Measurements from ENCODE around the gene TBX10.
A peak's percentile ranks its signal among the peaks of the same experiment; 100 is the strongest.

The TBX10 gene

GRCh38 chr11:67667490-67668191 is 28.1 kb upstream of the TBX10 start:
- Histone ChIP-seq H3K79me2 (no peaks in the 10 kb centered on the region), H3K36me3 (ENCODE audit: control insufficient read depth, insufficient read depth, low read length) (no peaks in the 10 kb centered on the region), H3K4me3 (ENCODE audit: low read depth, low read length) (no peak overlapping the region), H3K27ac (no peak overlapping the region), H3K9me3 (ENCODE audit: control insufficient read depth, low read length) (no peaks in the 10 kb centered on the region), H2AFZ (no peak overlapping the region), H3K9ac (no peak overlapping the region), H3K4me1 (no peaks in the 10 kb centered on the region), H3K4me2 (ENCODE audit: low read length) (no peak overlapping the region), H3K27me3 (ENCODE audit: control insufficient read depth, insufficient read depth, low read length) (no peaks in the 10 kb centered on the region)
- TF ChIP-seq, protein P1, sequence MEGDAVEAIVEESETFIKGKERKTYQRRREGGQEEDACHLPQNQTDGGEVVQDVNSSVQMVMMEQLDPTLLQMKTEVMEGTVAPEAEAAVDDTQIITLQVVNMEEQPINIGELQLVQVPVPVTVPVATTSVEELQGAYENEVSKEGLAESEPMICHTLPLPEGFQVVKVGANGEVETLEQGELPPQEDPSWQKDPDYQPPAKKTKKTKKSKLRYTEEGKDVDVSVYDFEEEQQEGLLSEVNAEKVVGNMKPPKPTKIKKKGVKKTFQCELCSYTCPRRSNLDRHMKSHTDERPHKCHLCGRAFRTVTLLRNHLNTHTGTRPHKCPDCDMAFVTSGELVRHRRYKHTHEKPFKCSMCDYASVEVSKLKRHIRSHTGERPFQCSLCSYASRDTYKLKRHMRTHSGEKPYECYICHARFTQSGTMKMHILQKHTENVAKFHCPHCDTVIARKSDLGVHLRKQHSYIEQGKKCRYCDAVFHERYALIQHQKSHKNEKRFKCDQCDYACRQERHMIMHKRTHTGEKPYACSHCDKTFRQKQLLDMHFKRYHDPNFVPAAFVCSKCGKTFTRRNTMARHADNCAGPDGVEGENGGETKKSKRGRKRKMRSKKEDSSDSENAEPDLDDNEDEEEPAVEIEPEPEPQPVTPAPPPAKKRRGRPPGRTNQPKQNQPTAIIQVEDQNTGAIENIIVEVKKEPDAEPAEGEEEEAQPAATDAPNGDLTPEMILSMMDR (IDR thresholded peaks at IDR 0.05), result no peak

GRCh38 chr11:67666676-67667489 is 27.3 kb upstream of the TBX10 start:
- Histone ChIP-seq H3K36me3 (ENCODE audit: control insufficient read depth, insufficient read depth, low read length) (no peaks in the 10 kb centered on the region), H3K4me2 (ENCODE audit: low read length) (no peak overlapping the region), H2AFZ (no peak overlapping the region), H3K27ac (no peak overlapping the region), H3K4me3 (ENCODE audit: low read depth, low read length) (no peak overlapping the region), H3K27me3 (ENCODE audit: control insufficient read depth, insufficient read depth, low read length) (no peaks in the 10 kb centered on the region), H3K4me1 (no peaks in the 10 kb centered on the region), H3K79me2 (no peaks in the 10 kb centered on the region), H3K9ac (no peak overlapping the region), H3K9me3 (ENCODE audit: control insufficient read depth, low read length) (no peaks in the 10 kb centered on the region)
- TF ChIP-seq, protein P1 (IDR thresholded peaks at IDR 0.05), result no peak

DNA sequence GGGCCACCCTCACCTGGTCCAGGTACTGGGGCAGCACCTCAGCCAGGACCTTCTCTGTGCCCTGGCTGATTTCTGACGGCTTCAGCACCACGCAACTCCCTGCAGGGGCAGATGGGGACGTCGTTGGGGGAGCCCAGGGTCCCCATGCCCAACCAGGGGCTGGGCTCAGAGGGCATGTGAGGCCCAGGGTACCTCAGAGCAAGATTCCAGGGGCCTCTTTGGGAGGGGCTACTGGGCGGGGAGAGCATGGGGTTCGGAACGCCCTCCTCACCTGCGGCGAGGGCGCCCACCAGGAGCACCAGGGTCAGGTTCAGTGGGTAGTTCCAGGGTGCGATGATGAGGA is 26.7 kb upstream of the TBX10 start:
- Histone ChIP-seq H3K4me2 (ENCODE audit: low read length) (no peak overlapping the region), H3K4me1 (no peaks in the 10 kb centered on the region), H3K9ac (no peak overlapping the region), H2AFZ (no peak overlapping the region), H3K79me2 (no peaks in the 10 kb centered on the region), H3K4me3 (ENCODE audit: low read depth, low read length) (no peak overlapping the region), H3K27me3 (ENCODE audit: control insufficient read depth, insufficient read depth, low read length) (no peaks in the 10 kb centered on the region), H3K27ac (no peak overlapping the region), H3K36me3 (ENCODE audit: control insufficient read depth, insufficient read depth, low read length) (no peaks in the 10 kb centered on the region), H3K9me3 (ENCODE audit: control insufficient read depth, low read length) (no peaks in the 10 kb centered on the region)
- TF ChIP-seq, protein P1 (IDR thresholded peaks at IDR 0.05), result no peak

- no peaks in the 10 kb centered on the region for H3K79me2 ChIP-seq
- no peaks in the 10 kb centered on the region for H3K27me3 ChIP-seq (ENCODE audit: control insufficient read depth, insufficient read depth, low read length)
- H3K27ac ChIP-seq, result no peak overlapping the region
- H2AFZ ChIP-seq, result peak overlapping the region; percentile 56
- no peaks in the 10 kb centered on the region for H3K36me3 ChIP-seq (ENCODE audit: control insufficient read depth, insufficient read depth, low read length)
- no peaks in the 10 kb centered on the region for H3K9me3 ChIP-seq (ENCODE audit: control insufficient read depth, low read length)
- no peaks in the 10 kb centered on the region for H3K4me1 ChIP-seq
- peak overlapping the region; percentile 47 for H3K4me2 ChIP-seq (ENCODE audit: low read length)
- no peak overlapping the region for H3K4me3 ChIP-seq (ENCODE audit: low read depth, low read length)
- no peak overlapping the region for H3K9ac ChIP-seq
- TF ChIP-seq, protein P1 (IDR thresholded peaks at IDR 0.05), result peak; percentile 53
Observed at GRCh38 chr11:67665541-67666302, 26.2 kb upstream of the TBX10 start.

Data from parathyroid adenoma (tissue), 2 donors.